Activated CD8-positive, alpha-beta memory T cell treated with anti-CD3 and anti-CD28 coated beads for 36 hours (primary cell): ENCODE results near the gene HECTD4. TPM values are rescaled to one million over a fixed set of nuclear protein-coding genes. Genes with fewer than 3 reads are reported as not detected.

ENCODE experiments used
- CTCF ChIA-PET: fragments of 350-600 bp; sonication (Branson Sonifier 250); formaldehyde crosslinking; loops from one replicate; lab custom pipeline; 2021; ENCODE audit warnings: antibody characterized with exemption; lab: Charles Lee
- POLR2A ChIA-PET: fragments of 350-600 bp; sonication (Branson Sonifier 250); formaldehyde crosslinking; loops from one replicate; lab custom pipeline; 2021; ENCODE audit warnings: antibody characterized with exemption; lab: Charles Lee
- total RNA-seq, 2 experiments: library from RNA; stranded (reverse); gene quantifications; one replicate each; pipeline ENCODE4 v1.2.3, GENCODE V29; 2021

HECTD4 gene
- total RNA-seq, 2 experiments from 2014 or later, result 23.4 to 29.0 TPM

- POLR2A ChIA-PET, result no interaction called here
- CTCF ChIA-PET, result no interaction called here
Observed at GRCh38 chr12:112303004-112303403, 79.2 kb downstream of the HECTD4 start.

GRCh38 chr12:112299704-112300103, 82.5 kb downstream of the HECTD4 start:
- ChIA-PET POLR2A (no interaction called here), CTCF (no interaction called here)

GRCh38 chr12:112297188-112297587, 85.0 kb downstream of the HECTD4 start:
- CTCF ChIA-PET, result no interaction called here
- POLR2A ChIA-PET, result no interaction called here

DNA sequence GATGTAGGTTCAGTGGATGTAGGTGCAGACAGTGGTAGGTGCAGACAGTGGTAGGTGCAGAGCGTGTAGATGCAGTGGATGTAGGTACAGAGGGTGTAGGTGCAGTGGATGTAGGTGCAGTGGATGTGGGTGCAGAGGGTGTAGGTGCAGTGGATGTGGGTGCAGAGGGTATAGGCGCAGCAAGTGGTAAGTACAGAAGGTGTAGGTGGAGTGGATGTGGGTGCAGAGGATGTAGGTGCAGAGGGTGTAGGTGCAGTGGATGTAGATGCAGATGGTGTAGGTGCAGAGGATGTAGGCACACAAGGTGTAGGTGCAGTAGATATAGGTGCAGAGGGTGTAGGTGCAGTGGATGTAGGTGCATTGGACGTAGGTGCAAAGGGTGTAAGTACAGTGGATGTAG, 86.0 kb downstream of the HECTD4 start:
- POLR2A ChIA-PET, result no interaction called here
- CTCF ChIA-PET, result no interaction called here

DNA sequence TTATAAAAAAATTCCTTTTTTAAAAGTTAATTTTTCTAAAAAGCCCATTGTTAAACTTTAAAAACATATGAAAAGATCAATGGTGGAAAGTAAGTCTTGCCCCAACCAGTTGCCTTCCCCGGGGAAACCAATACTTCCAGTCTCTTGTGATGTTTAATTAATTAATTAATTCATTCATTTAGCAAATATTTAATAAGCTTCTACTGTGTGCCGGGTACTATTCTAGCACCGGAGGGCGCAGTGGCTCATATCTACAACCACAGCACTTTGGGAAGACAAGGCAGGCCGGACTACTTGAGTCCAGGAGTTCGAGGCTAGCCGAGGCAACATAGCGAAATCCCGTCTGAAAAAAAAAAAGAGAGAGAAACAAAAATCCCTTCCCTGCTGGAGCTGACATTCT, 87.4 kb downstream of the HECTD4 start:
- POLR2A ChIA-PET, result no interaction called here
- CTCF ChIA-PET, result no interaction called here

DNA sequence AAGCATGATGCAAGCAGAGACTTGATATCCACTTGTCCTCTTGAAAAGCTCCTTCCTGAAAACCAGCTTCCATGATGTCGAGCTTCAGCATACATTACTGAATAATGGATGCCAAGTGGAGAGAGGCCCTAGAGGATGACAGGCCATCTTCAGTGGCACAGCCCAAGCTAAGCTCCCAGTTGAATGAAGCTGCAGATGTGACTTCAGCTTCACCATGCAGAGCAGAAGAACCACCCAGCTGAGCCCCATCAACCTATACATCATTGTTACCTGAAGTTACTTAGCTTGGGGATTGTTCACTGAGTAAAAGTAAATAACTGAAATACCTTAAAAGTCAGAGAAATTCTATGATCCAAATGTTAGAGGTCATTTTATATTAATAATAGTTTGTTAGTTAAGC, 93.6 kb downstream of the HECTD4 start:
- ChIA-PET POLR2A (no interaction called here), CTCF (no interaction called here)

GRCh38 chr12:112285600-112286401, 96.4 kb downstream of the HECTD4 start:
- ChIA-PET POLR2A (interaction anchor here (0.6 kb wide), 1 partner anchor 105 kb away, joined by 3 read pairs; no protein-coding TSS in a partner anchor), CTCF (interaction anchor here (0.6 kb wide), 1 partner anchor 341 kb away, joined by 3 read pairs; no protein-coding TSS in a partner anchor)

GRCh38 chr12:112283546-112283945, 98.7 kb downstream of the HECTD4 start:
- CTCF ChIA-PET, result no interaction called here

DNA sequence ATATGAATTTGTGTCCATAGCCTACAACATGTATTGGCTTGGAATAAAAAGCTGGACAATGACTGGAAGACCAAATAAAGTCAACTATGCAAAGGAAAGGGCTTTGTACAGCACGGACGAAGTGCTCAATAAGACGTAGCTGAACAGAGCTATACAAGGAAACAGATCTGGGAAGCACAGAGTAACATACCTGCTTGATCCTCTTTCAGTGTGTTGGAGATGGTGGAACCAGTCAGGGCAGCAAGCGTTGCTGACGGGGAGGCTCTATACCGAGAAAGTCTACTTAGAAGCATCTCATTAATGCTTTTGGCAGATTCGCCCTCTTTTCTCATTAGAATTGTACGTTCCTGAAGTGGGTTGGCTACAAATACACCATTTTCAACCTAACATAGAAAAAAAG, 99.3 kb downstream of the HECTD4 start:
- CTCF ChIA-PET, result no interaction called here
- POLR2A ChIA-PET, result no interaction called here

More at GRCh38 chr12:112283546-112283945, 98.7 kb downstream of the HECTD4 start:
- POLR2A ChIA-PET, result no interaction called here

GRCh38 chr12:112275836-112276235, 106.4 kb downstream of the HECTD4 start:
- CTCF ChIA-PET, result no interaction called here
- POLR2A ChIA-PET, result no interaction called here

DNA sequence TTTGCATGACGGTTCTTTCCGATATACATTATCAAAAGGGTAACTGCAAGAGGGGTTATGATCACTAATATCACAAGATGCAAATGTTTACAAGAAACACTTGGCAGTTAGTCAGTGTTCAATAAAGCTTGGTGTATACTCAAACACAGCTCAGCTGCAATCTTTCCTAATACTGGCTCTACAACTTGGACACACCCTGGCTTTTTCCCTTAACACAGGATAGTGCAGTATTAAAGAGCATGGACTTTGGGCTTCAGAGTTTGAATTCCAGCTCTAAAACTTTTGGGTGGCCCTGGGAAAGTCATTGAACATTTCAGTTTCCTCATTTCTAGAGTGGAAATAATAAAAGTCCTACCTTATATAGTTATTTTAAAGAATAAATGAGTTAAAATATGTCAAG, 107.0 kb downstream of the HECTD4 start:
- POLR2A ChIA-PET, result no interaction called here
- CTCF ChIA-PET, result no interaction called here

GRCh38 chr12:112270673-112271072, 111.6 kb downstream of the HECTD4 start:
- ChIA-PET POLR2A (no interaction called here), CTCF (no interaction called here)

DNA sequence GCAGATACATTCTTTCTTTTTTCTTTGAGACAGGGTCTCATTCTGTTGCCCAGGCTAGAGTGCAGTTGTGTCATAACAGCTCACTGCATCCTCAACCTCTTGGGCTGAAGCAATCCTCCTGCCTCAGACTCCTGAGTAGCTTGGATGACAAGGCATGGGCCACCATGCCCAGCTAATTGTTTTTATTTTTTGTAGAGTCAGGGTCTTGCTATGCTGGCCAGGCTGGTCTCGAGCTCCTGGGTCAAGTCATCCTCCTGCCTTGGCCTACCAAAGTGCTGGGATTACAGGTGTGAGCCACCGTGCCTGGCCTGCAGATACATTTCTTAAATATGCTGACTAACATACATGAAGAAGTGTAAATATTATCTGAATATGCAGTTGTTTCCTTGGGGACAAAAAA, 115.8 kb downstream of the HECTD4 start:
- ChIA-PET CTCF (interaction anchor here (0.8 kb wide), 1 partner anchor 10 kb away, joined by 3 read pairs; no protein-coding TSS in a partner anchor), POLR2A (no interaction called here)

GRCh38 chr12:112261559-112261958, 120.7 kb downstream of the HECTD4 start:
- ChIA-PET CTCF (no interaction called here), POLR2A (no interaction called here)

DNA sequence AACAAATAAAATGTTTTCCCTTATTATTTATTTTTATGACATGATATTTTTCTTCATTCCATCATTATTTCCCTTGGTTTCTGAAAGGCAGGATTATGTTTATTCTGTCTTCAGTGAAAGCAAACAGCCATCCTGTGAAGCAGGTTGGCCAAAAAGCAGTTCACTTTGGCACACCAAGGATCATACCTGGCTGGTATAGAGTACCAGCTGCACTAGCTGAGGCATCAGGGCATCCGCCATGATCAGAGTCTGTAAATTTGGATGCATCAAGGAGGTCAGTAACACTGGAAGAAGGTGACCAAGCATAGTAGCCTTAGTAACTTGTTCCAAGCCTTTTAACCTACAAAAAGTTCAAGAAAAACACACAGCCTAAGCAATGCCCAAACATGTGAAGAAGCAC, 123.3 kb downstream of the HECTD4 start:
- ChIA-PET CTCF (no interaction called here), POLR2A (no interaction called here)

DNA sequence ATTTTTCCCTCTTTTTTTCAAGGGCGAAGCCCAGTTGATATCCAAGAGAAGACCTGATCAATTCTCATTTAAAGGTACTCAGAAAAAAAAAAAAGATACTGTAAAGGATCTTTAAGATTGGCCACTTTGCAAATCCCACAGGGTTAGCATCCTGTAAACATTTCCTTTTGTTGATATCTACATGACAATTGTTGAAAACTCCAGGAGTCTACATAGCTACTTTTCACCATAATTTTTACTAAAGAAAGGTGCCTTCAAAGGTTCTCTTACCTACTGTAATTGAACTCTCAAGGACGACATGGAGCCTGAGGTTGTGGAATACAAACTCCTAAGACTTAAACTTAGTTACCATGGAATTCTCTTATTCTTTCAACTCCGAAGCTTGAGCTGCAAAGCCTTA, 125.5 kb downstream of the HECTD4 start:
- CTCF ChIA-PET, result interaction anchor here (1.8 kb wide), 1 partner anchor 9 kb away, joined by 3 read pairs; no protein-coding TSS in a partner anchor
- POLR2A ChIA-PET, result no interaction called here

- CTCF ChIA-PET, result interaction anchor here (1.2 kb wide), 1 partner anchor 9 kb away, joined by 3 read pairs; no protein-coding TSS in a partner anchor
- POLR2A ChIA-PET, result no interaction called here
Observed at GRCh38 chr12:112252184-112252583, 130.0 kb downstream of the HECTD4 start.

DNA sequence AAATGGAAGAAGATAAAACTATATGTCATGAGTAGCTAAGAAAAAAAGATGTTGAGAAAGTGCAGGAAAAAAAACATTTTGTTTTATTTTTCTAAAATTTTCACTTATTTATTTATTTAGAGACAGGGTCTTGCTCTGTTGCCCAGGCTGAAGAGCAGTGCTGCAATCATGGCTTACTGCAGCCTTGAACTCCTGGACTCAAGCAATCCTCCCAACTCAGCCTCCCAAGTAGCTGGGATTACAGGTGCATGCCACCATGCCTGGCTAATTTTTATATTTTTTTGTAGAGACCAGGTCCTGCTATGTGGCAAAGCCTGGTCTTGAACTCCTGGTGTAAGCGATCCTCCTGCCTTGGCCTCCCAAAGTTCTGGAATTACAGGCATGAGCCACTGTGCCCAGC, 137.3 kb downstream of the HECTD4 start:
- ChIA-PET CTCF (interaction anchor here (0.6 kb wide), 1 partner anchor 40 kb away, joined by 3 read pairs; no protein-coding TSS in a partner anchor), POLR2A (interaction anchor here (0.7 kb wide), 1 partner anchor 141 kb away, joined by 3 read pairs; no protein-coding TSS in a partner anchor)

- ChIA-PET CTCF (interaction anchor here (0.6 kb wide), 1 partner anchor 9 kb away, joined by 3 read pairs; no protein-coding TSS in a partner anchor), POLR2A (no interaction called here)
Observed at GRCh38 chr12:112243255-112244110, 138.7 kb downstream of the HECTD4 start.

GRCh38 chr12:112241176-112241575, 141.1 kb downstream of the HECTD4 start:
- POLR2A ChIA-PET, result no interaction called here
- CTCF ChIA-PET, result interaction anchor here (0.8 kb wide), 1 partner anchor 376 kb away, joined by 3 read pairs; no protein-coding TSS in a partner anchor
